NT2/D1 (cell line): Measurements from ENCODE around the gene TAX1BP1.

Source experiments
- SUZ12 ChIP-seq: IDR thresholded peaks from 2 replicates; pipeline ENCODE4 v1.6.1; 2011; ENCODE audit not compliant: insufficient read length, insufficient read depth; ENCODE audit errors: extremely low read depth
- YY1 ChIP-seq: IDR thresholded peaks from 2 replicates; pipeline ENCODE4 v1.6.1; 2011; ENCODE audit not compliant: insufficient read length, insufficient read depth

DNA sequence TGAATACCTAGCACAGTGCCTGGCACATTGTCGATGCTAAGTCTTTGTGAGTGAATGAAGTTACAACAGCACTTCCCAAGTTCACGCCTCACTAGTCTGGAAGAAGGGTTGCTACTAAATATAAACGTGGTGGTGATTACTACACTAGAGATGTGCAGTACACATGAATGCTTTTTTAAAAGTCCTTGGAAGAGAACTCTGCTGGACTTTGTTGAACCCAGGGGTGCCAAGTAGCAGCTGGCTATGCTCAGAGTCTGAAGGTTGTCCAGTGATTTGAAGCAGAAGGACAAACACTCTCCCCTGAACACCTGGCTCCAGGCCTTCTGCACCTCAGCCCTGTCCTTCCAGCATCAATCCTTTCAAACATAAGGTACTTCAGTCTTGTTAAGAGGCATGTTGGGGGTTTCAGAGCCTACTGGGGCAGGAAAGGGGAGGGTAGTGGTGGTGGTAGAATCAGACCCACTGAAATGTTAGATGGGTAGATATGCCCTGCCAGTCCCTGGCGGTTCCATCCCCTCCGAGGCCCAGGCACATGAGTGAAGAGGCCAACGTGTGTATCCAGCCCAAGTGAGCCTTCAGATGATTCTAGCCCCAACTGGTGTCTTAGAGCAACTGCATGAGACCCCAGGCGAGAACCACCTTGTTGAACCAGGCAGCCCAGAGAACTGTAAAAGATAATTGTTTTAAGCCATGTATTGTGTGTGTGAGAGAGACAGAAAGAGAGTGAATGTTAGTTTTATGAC lies 94.4 kb downstream of the TAX1BP1 start:
- TF ChIP-seq SUZ12: no peak
- no peak for TF ChIP-seq YY1
